Neural progenitor cell (in vitro differentiated cells): ENCODE measurements around the gene SUCNR1.

Experiments used
- CTCF ChIP-seq: fragments of 200-600 bp; sonication (generic); IDR thresholded peaks from 2 replicates; pipeline ENCODE4 v1.5.1; 2017; ENCODE audit warnings: antibody characterized with exemption, mild to moderate bottlenecking
- EZH2 ChIP-seq: fragments of 200-600 bp; sonication (generic); IDR thresholded peaks from 2 replicates; pipeline ENCODE4 v1.6.1; 2017; ENCODE audit warnings: antibody characterized with exemption, mild to moderate bottlenecking, moderate library complexity

- TF ChIP-seq CTCF (no peak), EZH2 (no peak)
Observed at GRCh38 chr3:151871639-151872468, 1.6 kb upstream of the SUCNR1 start.
